SK-N-SH treated with all-trans-retinoic acid at 6 μM for 48 hours (cell line): ENCODE data around the gene GALNT17.

Experiments
- ATAC-seq: fragments of 200-7000 bp; cut with Tn5 transposase; 3 replicates; pipeline ENCODE4 v1.9.1; 2020; ENCODE audit warnings: mild to moderate bottlenecking, moderate library complexity
- ARNTL ChIP-seq: fragments of 450-650 bp; formaldehyde crosslinking; IDR thresholded peaks from 2 replicates; pipeline ENCODE4 v1.5.0; 2020; ENCODE audit warnings: low read depth, mild to moderate bottlenecking, moderate library complexity, borderline replicate concordance
- CSDC2 ChIP-seq: fragments of 250-450 bp; sonication (Bioruptor Pico); IDR thresholded peaks from 2 replicates; pipeline ENCODE4 v1.5.0; 2020; ENCODE audit warnings: mild to moderate bottlenecking, moderate library complexity
- CSRNP3 ChIP-seq: fragments of 250-450 bp; sonication (Bioruptor Pico); IDR thresholded peaks from 2 replicates; pipeline ENCODE4 v1.5.1; 2021; ENCODE audit warnings: mild to moderate bottlenecking, moderate library complexity
- ESRRG ChIP-seq: fragments of 250-450 bp; sonication (Bioruptor Pico); IDR thresholded peaks from 2 replicates; pipeline ENCODE4 v1.6.1; 2021; ENCODE audit warnings: mild to moderate bottlenecking
- ISL1 ChIP-seq: fragments of 250-450 bp; sonication (Bioruptor Pico); IDR thresholded peaks from 2 replicates; pipeline ENCODE4 v2.1.2; 2022; ENCODE audit warnings: mild to moderate bottlenecking, moderate library complexity
- OSR1 ChIP-seq: fragments of 250-450 bp; sonication (Bioruptor Pico); IDR thresholded peaks from 2 replicates; pipeline ENCODE4 v1.8.0; 2022; ENCODE audit warnings: moderate library complexity, mild to moderate bottlenecking, inconsistent platforms
- POU6F1 ChIP-seq: fragments of 250-450 bp; sonication (Bioruptor Pico); IDR thresholded peaks from 2 replicates; pipeline ENCODE4 v1.8.0; 2021; ENCODE audit warnings: low read depth, mild to moderate bottlenecking, moderate library complexity, borderline replicate concordance
- PPARA ChIP-seq: fragments of 250-450 bp; sonication (Bioruptor Pico); IDR thresholded peaks from 2 replicates; pipeline ENCODE4 v1.5.0; 2020; ENCODE audit warnings: mild to moderate bottlenecking, borderline replicate concordance
- RARB ChIP-seq: fragments of 250-450 bp; sonication (Bioruptor Pico); IDR thresholded peaks from 2 replicates; pipeline ENCODE4 v1.8.0; 2021; ENCODE audit warnings: mild to moderate bottlenecking, moderate library complexity
- TCF4 ChIP-seq: fragments of 250-450 bp; sonication (Bioruptor Pico); IDR thresholded peaks from 2 replicates; pipeline ENCODE4 v1.8.0; 2021; ENCODE audit warnings: mild to moderate bottlenecking, moderate library complexity, borderline replicate concordance
- TOX ChIP-seq: fragments of 250-450 bp; sonication (Bioruptor Pico); IDR thresholded peaks from 2 replicates; pipeline ENCODE4 v1.8.0; 2021; ENCODE audit warnings: mild to moderate bottlenecking, moderate library complexity, borderline replicate concordance
- TSHZ2 ChIP-seq: fragments of 250-450 bp; sonication (Bioruptor Pico); IDR thresholded peaks from 2 replicates; pipeline ENCODE4 v1.5.0; 2020; ENCODE audit warnings: mild to moderate bottlenecking, moderate library complexity
- ZC3H10 ChIP-seq: fragments of 250-450 bp; sonication (Bioruptor Pico); IDR thresholded peaks from 2 replicates; pipeline ENCODE4 v1.5.1; 2021; ENCODE audit warnings: mild to moderate bottlenecking, moderate library complexity
- ZFP3 ChIP-seq: fragments of 250-450 bp; sonication (Bioruptor Pico); IDR thresholded peaks from 2 replicates; pipeline ENCODE4 v1.5.0; 2020; ENCODE audit warnings: mild to moderate bottlenecking, moderate library complexity
- ZFP30 ChIP-seq: fragments of 450-650 bp; formaldehyde crosslinking; IDR thresholded peaks from 2 replicates; pipeline ENCODE4 v1.5.0; 2022; ENCODE audit warnings: mild to moderate bottlenecking, moderate library complexity
- ZNF70 ChIP-seq: fragments of 450-650 bp; formaldehyde crosslinking; IDR thresholded peaks from 2 replicates; pipeline ENCODE4 v1.5.0; 2020; ENCODE audit warnings: mild to moderate bottlenecking, moderate library complexity
- ZNF8 ChIP-seq: fragments of 450-650 bp; formaldehyde crosslinking; IDR thresholded peaks from 2 replicates; pipeline ENCODE4 v1.5.0; 2020; ENCODE audit warnings: mild to moderate bottlenecking, moderate library complexity

The GALNT17 gene

GRCh38 chr7:71506822-71507221, 374.9 kb downstream of the GALNT17 start:
- no peak for TF ChIP-seq TOX (CRISPR knock-in tag)
- no peak for TF ChIP-seq PPARA (CRISPR knock-in tag)
- no peak for TF ChIP-seq POU6F1
- TF ChIP-seq RARB (CRISPR knock-in tag), result no peak
- no peak for TF ChIP-seq ZFP30 (CRISPR knock-in tag)
- no peak for TF ChIP-seq ISL1 (CRISPR knock-in tag)
- TF ChIP-seq ZFP3 (CRISPR knock-in tag), result no peak
- no peak for TF ChIP-seq ZNF70 (CRISPR knock-in tag)
- TF ChIP-seq CSRNP3 (CRISPR knock-in tag), result no peak
- no peak for TF ChIP-seq TCF4 (CRISPR knock-in tag)
- TF ChIP-seq TSHZ2 (CRISPR knock-in tag), result no peak
- no peak for ATAC-seq

- no peak for ATAC-seq
- no peak for TF ChIP-seq ZFP3 (CRISPR knock-in tag)
- TF ChIP-seq POU6F1, result no peak
- TF ChIP-seq TSHZ2 (CRISPR knock-in tag), result no peak
- no peak for TF ChIP-seq ESRRG (CRISPR knock-in tag)
- no peak for TF ChIP-seq TOX (CRISPR knock-in tag)
- no peak for TF ChIP-seq TCF4 (CRISPR knock-in tag)
- TF ChIP-seq ZC3H10 (CRISPR knock-in tag), result no peak
- no peak for TF ChIP-seq OSR1
- no peak for TF ChIP-seq ZFP30 (CRISPR knock-in tag)
- TF ChIP-seq ZNF70 (CRISPR knock-in tag), result no peak
- no peak for TF ChIP-seq CSDC2 (CRISPR knock-in tag)
- no peak for TF ChIP-seq ARNTL (CRISPR knock-in tag)
Measured at GRCh38 chr7:71507680-71508602, 376.0 kb downstream of the GALNT17 start.

- no peak for TF ChIP-seq ZNF8 (CRISPR knock-in tag)
- no peak for ATAC-seq
Measured at GRCh38 chr7:71509381-71509780, 377.4 kb downstream of the GALNT17 start.
